HepG2 (cell line): ENCODE data around the gene EIF5A. TPM values are rescaled to one million over a fixed set of nuclear protein-coding genes. Genes with fewer than 3 reads are reported as not detected.

ENCODE experiments used
- AGO2 ChIP-seq: fragments of 200-400 bp; formaldehyde crosslinking; optimal IDR thresholded peaks from 2 replicates; pipeline ENCODE3; 2017; ENCODE audit warnings: mild to moderate bottlenecking, low read depth, low read length, moderate library complexity
- AHR ChIP-seq: IDR thresholded peaks from 2 replicates; pipeline ENCODE4 v1.6.1; 2018; ENCODE audit warnings: missing genetic modification reagents, missing compliant biosample characterization
- ARHGAP35 ChIP-seq: sonication (generic); formaldehyde crosslinking; IDR thresholded peaks from 2 replicates; pipeline ENCODE4 v1.9.0; 2022; ENCODE audit warnings: mild to moderate bottlenecking, inconsistent platforms, moderate library complexity, missing genetic modification reagents, borderline replicate concordance
- HOXA3 ChIP-seq: sonication (generic); formaldehyde crosslinking; IDR thresholded peaks from 2 replicates; pipeline ENCODE4 v1.5.0; 2020; ENCODE audit warnings: missing genetic modification reagents
- KLF12 ChIP-seq: sonication (generic); formaldehyde crosslinking; IDR thresholded peaks from 2 replicates; pipeline ENCODE4 v1.4.0; 2020; ENCODE audit warnings: missing genetic modification reagents, borderline replicate concordance
- MED13 ChIP-seq: sonication (generic); formaldehyde crosslinking; IDR thresholded peaks from 2 replicates; pipeline ENCODE4 v1.5.0; 2020; ENCODE audit warnings: missing genetic modification reagents
- MYC ChIP-seq: sonication (generic); formaldehyde crosslinking; IDR thresholded peaks from 2 replicates; pipeline ENCODE4 v1.9.0; 2021; ENCODE audit warnings: missing genetic modification reagents, borderline replicate concordance
- PITX1 ChIP-seq: sonication (generic); formaldehyde crosslinking; IDR thresholded peaks from 2 replicates; pipeline ENCODE4 v1.5.1; 2020; ENCODE audit warnings: mild to moderate bottlenecking, missing genetic modification reagents
- POGZ ChIP-seq: sonication (generic); formaldehyde crosslinking; IDR thresholded peaks from 2 replicates; pipeline ENCODE4 v1.4.0; 2020; ENCODE audit warnings: mild to moderate bottlenecking, missing genetic modification reagents
- RAD51 ChIP-seq: fragments of 450-650 bp; IDR thresholded peaks from 2 replicates; pipeline ENCODE4 v1.6.1; 2016; ENCODE audit warnings: borderline replicate concordance
- RBM22 ChIP-seq: fragments of 200-400 bp; formaldehyde crosslinking; optimal IDR thresholded peaks from 2 replicates; pipeline ENCODE3; 2017; ENCODE audit warnings: mild to moderate bottlenecking, low read length, moderate library complexity
- SNAPC2 ChIP-seq: sonication (generic); formaldehyde crosslinking; IDR thresholded peaks from 2 replicates; pipeline ENCODE4 v1.8.1; 2022; ENCODE audit warnings: mild to moderate bottlenecking, missing genetic modification reagents
- SYNCRIP ChIP-seq: fragments of 200-400 bp; formaldehyde crosslinking; IDR thresholded peaks from 2 replicates; pipeline ENCODE4 v1.6.1; 2018; ENCODE audit warnings: mild to moderate bottlenecking, low read depth, low read length; ENCODE audit not compliant: insufficient read depth
- TARDBP ChIP-seq: sonication (generic); formaldehyde crosslinking; IDR thresholded peaks from 2 replicates; pipeline ENCODE4 v1.8.0; 2022; ENCODE audit warnings: mild to moderate bottlenecking, missing genetic modification reagents
- TP53 ChIP-seq: sonication (generic); formaldehyde crosslinking; conservative IDR thresholded peaks from 2 replicates; pipeline ENCODE4 v1.4.0; 2020; ENCODE audit warnings: missing genetic modification reagents
- ZKSCAN1 ChIP-seq: fragments of 150-350 bp; IDR thresholded peaks from 2 replicates; pipeline ENCODE4 v1.6.1; 2014; ENCODE audit warnings: low read length
- ZNF441 ChIP-seq: sonication (generic); formaldehyde crosslinking; IDR thresholded peaks from 2 replicates; pipeline ENCODE4 v1.7.0; 2021; ENCODE audit warnings: missing genetic modification reagents, borderline replicate concordance
- polyA plus RNA-seq, 8 experiments: library from polyadenylated mRNA; depleted of rRNA in 3 of 8; stranded (reverse) in 7 of 8; unstranded in 1 of 8; fragments of >200 nt; fragmentation: Illumina TruSeq in 4 of 8; extraction: Trizol in 4 of 8; gene quantifications; 2 replicates each; pipeline versions ENCODE4 v1.2.1 to v1.2.3, GENCODE V29; 2011 to 2016; ENCODE audit warnings: low read depth in 4 of 8, missing spikeins in 1 of 8, mixed read lengths in 1 of 8; ENCODE audit not compliant: insufficient read depth in 1 of 8
- total RNA-seq, 5 experiments: library from RNA; depleted of rRNA; stranded (reverse); fragments of >200 nt; fragmentation: Illumina TruSeq; extraction: Trizol; gene quantifications; 2 replicates each; pipeline ENCODE4 v1.2.3, GENCODE V29; 2016; ENCODE audit warnings: low read depth in 1 of 5
- TF ChIP-seq, protein P1 (sequence below): sonication (generic); IDR thresholded peaks from 2 replicates; pipeline ENCODE4 v1.6.1; 2016; ENCODE audit warnings: low read depth, borderline replicate concordance
- TF ChIP-seq, protein P2 (sequence below): sonication (generic); formaldehyde crosslinking; IDR thresholded peaks from 2 replicates; pipeline ENCODE4 v1.4.0; 2020; ENCODE audit warnings: missing genetic modification reagents, borderline replicate concordance
- TF ChIP-seq, protein P3 (sequence below): sonication (generic); formaldehyde crosslinking; IDR thresholded peaks from 2 replicates; pipeline ENCODE4 v1.4.0; 2020; ENCODE audit warnings: missing genetic modification reagents
- TF ChIP-seq, protein P4 (sequence below), 2 experiments: sonication (generic) in 1 of 2; formaldehyde crosslinking in 1 of 2; IDR thresholded peaks; 2 replicates each; pipeline versions ENCODE4 v1.5.1 to v1.6.1; 2011 to 2020; ENCODE audit warnings: borderline replicate concordance in 1 of 2, low read depth in 1 of 2, low read length in 1 of 2, mild to moderate bottlenecking in 1 of 2, missing genetic modification reagents in 1 of 2, moderate library complexity in 1 of 2
- TF ChIP-seq, protein P5 (sequence below): IDR thresholded peaks from 2 replicates; pipeline ENCODE4 v1.6.1; 2016; ENCODE audit warnings: low read depth, borderline replicate concordance
- TF ChIP-seq, protein P6 (sequence below): sonication (generic); formaldehyde crosslinking; IDR thresholded peaks from 2 replicates; pipeline ENCODE4 v1.5.0; 2020; ENCODE audit warnings: missing genetic modification reagents

EIF5A gene
- total and polyA plus RNA-seq, 2 of the 13 experiments (the other 11 are each of a cell fraction or from before 2014, with no cell fraction given): 319 to 337 TPM

DNA sequence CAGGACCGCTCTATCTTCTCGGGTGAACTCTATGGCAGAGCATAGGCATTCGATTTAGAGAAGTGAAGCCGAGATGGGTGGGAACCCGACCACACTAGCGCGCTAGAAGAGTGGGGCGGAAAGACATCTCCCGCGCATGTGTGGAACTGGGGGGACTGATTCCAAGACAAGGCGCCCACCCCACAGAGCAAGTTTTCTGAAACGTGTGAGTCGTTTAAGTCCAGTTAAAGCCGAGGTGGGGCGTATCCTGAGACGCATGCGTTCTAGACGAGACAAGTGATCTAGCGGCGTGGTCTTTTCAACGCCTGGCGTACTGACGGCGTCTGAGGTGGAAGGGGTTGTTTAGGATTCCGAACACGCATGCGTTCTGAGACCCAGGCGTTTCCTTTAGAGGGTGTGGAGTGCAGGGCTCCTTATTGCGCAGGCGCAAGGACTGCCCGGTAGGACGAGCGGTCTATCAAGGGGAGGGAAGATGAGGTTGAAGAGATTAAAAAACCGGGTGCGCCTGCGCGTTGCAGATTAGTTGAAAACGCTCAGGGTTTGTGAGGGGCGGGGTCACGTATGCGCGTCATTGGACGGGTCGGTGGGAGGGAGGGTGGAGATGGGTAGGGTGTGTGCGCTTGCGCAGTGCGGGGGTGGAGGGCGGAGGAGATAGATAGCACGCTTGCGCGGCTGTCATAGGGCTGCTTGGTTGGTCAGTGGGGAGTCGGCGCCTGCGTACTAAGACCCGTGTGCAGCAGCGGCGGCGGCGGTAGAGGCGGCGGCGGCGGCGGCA, at the start of gene EIF5A (continued):
- TF ChIP-seq, protein P1, sequence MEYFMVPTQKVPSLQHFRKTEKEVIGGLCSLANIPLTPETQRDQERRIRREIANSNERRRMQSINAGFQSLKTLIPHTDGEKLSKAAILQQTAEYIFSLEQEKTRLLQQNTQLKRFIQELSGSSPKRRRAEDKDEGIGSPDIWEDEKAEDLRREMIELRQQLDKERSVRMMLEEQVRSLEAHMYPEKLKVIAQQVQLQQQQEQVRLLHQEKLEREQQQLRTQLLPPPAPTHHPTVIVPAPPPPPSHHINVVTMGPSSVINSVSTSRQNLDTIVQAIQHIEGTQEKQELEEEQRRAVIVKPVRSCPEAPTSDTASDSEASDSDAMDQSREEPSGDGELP: no peak
- TF ChIP-seq MED13 (CRISPR knock-in tag): no peak
- peak; percentile 52; the same call in 1 of the 2 replicates for TF ChIP-seq MYC (CRISPR knock-in tag)
- no peak for TF ChIP-seq TP53 (CRISPR knock-in tag)
- TF ChIP-seq AHR (CRISPR knock-in tag): no peak
- no peak for TF ChIP-seq SYNCRIP
- peak; percentile 87; the same call in 1 of the 2 replicates for TF ChIP-seq HOXA3 (CRISPR knock-in tag)
- TF ChIP-seq ZNF441: peak; percentile 61; the same call in 1 of the 2 replicates
- TF ChIP-seq TARDBP (CRISPR knock-in tag): no peak
- TF ChIP-seq ARHGAP35: no peak
- peak; percentile 74 for TF ChIP-seq KLF12 (CRISPR knock-in tag)
- no peak for TF ChIP-seq RAD51
- TF ChIP-seq RBM22: no peak
- TF ChIP-seq, protein P2, sequence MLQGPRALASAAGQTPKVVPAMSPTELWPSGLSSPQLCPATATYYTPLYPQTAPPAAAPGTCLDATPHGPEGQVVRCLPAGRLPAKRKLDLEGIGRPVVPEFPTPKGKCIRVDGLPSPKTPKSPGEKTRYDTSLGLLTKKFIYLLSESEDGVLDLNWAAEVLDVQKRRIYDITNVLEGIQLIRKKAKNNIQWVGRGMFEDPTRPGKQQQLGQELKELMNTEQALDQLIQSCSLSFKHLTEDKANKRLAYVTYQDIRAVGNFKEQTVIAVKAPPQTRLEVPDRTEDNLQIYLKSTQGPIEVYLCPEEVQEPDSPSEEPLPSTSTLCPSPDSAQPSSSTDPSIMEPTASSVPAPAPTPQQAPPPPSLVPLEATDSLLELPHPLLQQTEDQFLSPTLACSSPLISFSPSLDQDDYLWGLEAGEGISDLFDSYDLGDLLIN (CRISPR knock-in tag): no peak
- no peak for TF ChIP-seq SNAPC2 (CRISPR knock-in tag)
- TF ChIP-seq AGO2: no peak
- TF ChIP-seq POGZ (CRISPR knock-in tag): no peak
- TF ChIP-seq, protein P3, sequence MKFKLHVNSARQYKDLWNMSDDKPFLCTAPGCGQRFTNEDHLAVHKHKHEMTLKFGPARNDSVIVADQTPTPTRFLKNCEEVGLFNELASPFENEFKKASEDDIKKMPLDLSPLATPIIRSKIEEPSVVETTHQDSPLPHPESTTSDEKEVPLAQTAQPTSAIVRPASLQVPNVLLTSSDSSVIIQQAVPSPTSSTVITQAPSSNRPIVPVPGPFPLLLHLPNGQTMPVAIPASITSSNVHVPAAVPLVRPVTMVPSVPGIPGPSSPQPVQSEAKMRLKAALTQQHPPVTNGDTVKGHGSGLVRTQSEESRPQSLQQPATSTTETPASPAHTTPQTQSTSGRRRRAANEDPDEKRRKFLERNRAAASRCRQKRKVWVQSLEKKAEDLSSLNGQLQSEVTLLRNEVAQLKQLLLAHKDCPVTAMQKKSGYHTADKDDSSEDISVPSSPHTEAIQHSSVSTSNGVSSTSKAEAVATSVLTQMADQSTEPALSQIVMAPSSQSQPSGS (CRISPR knock-in tag): no peak
- TF ChIP-seq PITX1 (CRISPR knock-in tag): no peak
- TF ChIP-seq, protein P4, sequence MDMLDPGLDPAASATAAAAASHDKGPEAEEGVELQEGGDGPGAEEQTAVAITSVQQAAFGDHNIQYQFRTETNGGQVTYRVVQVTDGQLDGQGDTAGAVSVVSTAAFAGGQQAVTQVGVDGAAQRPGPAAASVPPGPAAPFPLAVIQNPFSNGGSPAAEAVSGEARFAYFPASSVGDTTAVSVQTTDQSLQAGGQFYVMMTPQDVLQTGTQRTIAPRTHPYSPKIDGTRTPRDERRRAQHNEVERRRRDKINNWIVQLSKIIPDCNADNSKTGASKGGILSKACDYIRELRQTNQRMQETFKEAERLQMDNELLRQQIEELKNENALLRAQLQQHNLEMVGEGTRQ (IDR thresholded peaks at IDR 0.05; ENCODE audit: low read depth, low read length): no peak
- TF ChIP-seq, protein P4 (CRISPR knock-in tag; IDR thresholded peaks at IDR 0.05; ENCODE audit: borderline replicate concordance): no peak
- TF ChIP-seq, protein P5, sequence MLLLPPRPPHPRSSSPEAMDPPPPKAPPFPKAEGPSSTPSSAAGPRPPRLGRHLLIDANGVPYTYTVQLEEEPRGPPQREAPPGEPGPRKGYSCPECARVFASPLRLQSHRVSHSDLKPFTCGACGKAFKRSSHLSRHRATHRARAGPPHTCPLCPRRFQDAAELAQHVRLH (CRISPR knock-in tag): 0 out of 2 replicates have a peak, but pooled peaks have one; percentile 30
- TF ChIP-seq, protein P6, sequence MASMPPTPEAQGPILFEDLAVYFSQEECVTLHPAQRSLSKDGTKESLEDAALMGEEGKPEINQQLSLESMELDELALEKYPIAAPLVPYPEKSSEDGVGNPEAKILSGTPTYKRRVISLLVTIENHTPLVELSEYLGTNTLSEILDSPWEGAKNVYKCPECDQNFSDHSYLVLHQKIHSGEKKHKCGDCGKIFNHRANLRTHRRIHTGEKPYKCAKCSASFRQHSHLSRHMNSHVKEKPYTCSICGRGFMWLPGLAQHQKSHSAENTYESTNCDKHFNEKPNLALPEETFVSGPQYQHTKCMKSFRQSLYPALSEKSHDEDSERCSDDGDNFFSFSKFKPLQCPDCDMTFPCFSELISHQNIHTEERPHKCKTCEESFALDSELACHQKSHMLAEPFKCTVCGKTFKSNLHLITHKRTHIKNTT (CRISPR knock-in tag): no peak
- TF ChIP-seq ZKSCAN1: no peak
